CD4-positive, alpha-beta T cell (primary cell): ENCODE measurements around the gene STARD3. TPM values are rescaled to one million over a fixed set of nuclear protein-coding genes. Genes with fewer than 3 reads are reported as not detected.

ENCODE experiments used
- ATAC-seq: fragments of 200-7000 bp; cut with Tn5 transposase; one replicate; pipeline ENCODE4 v1.10.0; 2022; ENCODE audit warnings: mild to moderate bottlenecking; ENCODE audit not compliant: poor library complexity
- CTCF ChIA-PET: fragments of 350-600 bp; sonication (Branson Sonifier 250); formaldehyde crosslinking; loops from one replicate; lab custom pipeline; 2021; ENCODE audit warnings: antibody characterized with exemption, inconsistent platforms; lab: Charles Lee
- POLR2A ChIA-PET: fragments of 350-600 bp; sonication (Branson Sonifier 250); formaldehyde crosslinking; loops from one replicate; lab custom pipeline; 2021; ENCODE audit warnings: antibody characterized with exemption, inconsistent platforms; lab: Charles Lee
- DNase-seq, 14 experiments: peaks; one replicate each; pipeline ENCODE4 v3.0.0-alpha.2; 2013 to 2020; ENCODE audit warnings: mixed read lengths in 2 of 14
- H3K27ac ChIP-seq, 2 donors: one replicate each; pipeline versions ENCODE4 v1.5.1 to v1.7.0; 2013; ENCODE audit warnings: low read length in 2 of 2, low read depth in 1 of 2, mild to moderate bottlenecking in 1 of 2
- H3K27me3 ChIP-seq, 2 experiments: 1 replicate in 1 of 2; 2 replicates in 1 of 2; pipeline versions ENCODE4 v1.6.1 to v1.7.0; 2013; ENCODE audit warnings: low read length in 2 of 2, control low read depth in 1 of 2, mild to moderate bottlenecking in 1 of 2, moderate library complexity in 1 of 2; ENCODE audit not compliant: insufficient read depth in 2 of 2, control insufficient read depth in 1 of 2
- H3K36me3 ChIP-seq: one replicate; pipeline ENCODE4 v1.6.1; 2013; ENCODE audit warnings: low read length, control low read depth; ENCODE audit not compliant: insufficient read depth
- H3K4me1 ChIP-seq: one replicate; pipeline ENCODE4 v1.6.1; 2013; ENCODE audit warnings: low read length, control low read depth; ENCODE audit not compliant: insufficient read depth
- H3K4me3 ChIP-seq: one replicate; pipeline ENCODE4 v1.5.1; 2013; ENCODE audit warnings: mild to moderate bottlenecking, low read length, moderate library complexity
- H3K9me3 ChIP-seq, 2 experiments: 1 replicate in 1 of 2; 2 replicates in 1 of 2; pipeline versions ENCODE4 v1.6.1 to v1.7.0; 2013; ENCODE audit warnings: low read length in 2 of 2, mild to moderate bottlenecking in 2 of 2, control low read depth in 1 of 2, moderate library complexity in 1 of 2; ENCODE audit not compliant: control insufficient read depth in 1 of 2, insufficient read depth in 1 of 2
- H3K27ac Mint-ChIP-seq: one replicate; pipeline ENCODE4 v1.8.0; 2020; ENCODE audit warnings: mixed read lengths
- H3K27me3 Mint-ChIP-seq: one replicate; pipeline ENCODE4 v1.8.0; 2021; ENCODE audit warnings: mixed read lengths
- H3K36me3 Mint-ChIP-seq: one replicate; pipeline ENCODE4 v1.8.0; 2021; ENCODE audit warnings: low read depth, mixed read lengths
- H3K4me1 Mint-ChIP-seq: one replicate; pipeline ENCODE4 v1.8.0; 2021; ENCODE audit warnings: low read depth, mixed read lengths
- H3K4me3 Mint-ChIP-seq: one replicate; pipeline ENCODE4 v1.8.0; 2020; ENCODE audit warnings: mild to moderate bottlenecking, mixed read lengths
- H3K9me3 Mint-ChIP-seq: one replicate; pipeline ENCODE4 v1.8.0; 2020; ENCODE audit warnings: mixed read lengths
- intact Hi-C, 2 experiments: fragments of 100-400 bp; cut with DNase I in 1 of 2; cut with micrococcal nuclease in 1 of 2; formaldehyde crosslinking; loops; one replicate each; pipeline versions ENCODE4 v1.15.1 to v1.9.0; 2023 to 2025; cut with DNase I, micrococcal nuclease
- total RNA-seq, 174 experiments: library from RNA in 2 of 174; stranded (reverse) in 2 of 174; gene quantifications; one replicate each; pipeline ENCODE4 v1.2.3 and lab custom pipeline; 2021 to 2026
- TF ChIP-seq, protein P1 (sequence below): fragments of 200-600 bp; IDR thresholded peaks from one replicate; pipeline ENCODE4 v1.8.0; 2022; ENCODE audit warnings: antibody characterized with exemption, mild to moderate bottlenecking

The STARD3 gene
- total RNA-seq, 2 experiments from 2014 or later, result 96.5 to 99.9 TPM

DNA sequence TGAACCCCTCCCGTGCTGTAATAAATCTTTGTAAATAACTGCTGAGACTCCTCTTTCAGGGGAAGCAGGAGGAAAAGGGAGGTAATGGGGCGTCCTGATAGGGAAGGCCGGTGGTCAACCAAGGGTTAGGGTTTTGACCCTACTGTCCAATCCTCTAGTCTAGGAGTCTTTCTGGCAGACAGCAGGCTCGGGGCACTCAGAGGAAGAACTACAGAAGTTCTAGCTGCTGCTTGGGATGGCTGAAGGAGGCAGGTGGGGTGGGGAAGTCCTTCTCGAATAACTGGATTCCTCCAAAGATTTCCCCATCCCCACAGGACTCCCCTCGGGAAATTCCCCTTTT lies 387 bp upstream of the STARD3 start:
- intact Hi-C loops, result loop anchor here (2.0 to 10.0 kb wide), 5 partner anchors 14 to 344 kb away; partner anchors contain the start of genes PGAP3 (in 1 of the 2) and PSMD3 (in 1 of the 2)
- Mint-ChIP-seq H3K9me3 (no peaks in the 10 kb centered on the region), H3K27ac (peak overlapping the region; percentile 91), H3K27me3 (peaks cover 4% of the 10 kb centered on the region), H3K4me3 (peak overlapping the region; percentile 97), H3K36me3 (peaks cover 12% of the 10 kb centered on the region), H3K4me1 (peaks cover 69% of the 10 kb centered on the region)
- H3K9me3 ChIP-seq, result no peaks in the 10 kb centered on the region
- POLR2A ChIA-PET, result interaction anchor here (0.9 to 1.2 kb wide), 2 partner anchors 14 to 175 kb away, joined by 3 to 4 read pairs; partner anchors contain the start of gene CDK12
- no peak for DNase-seq
- peak; percentile 14 for ATAC-seq
- peak overlapping the region; percentile 94 for H3K4me3 ChIP-seq
- CTCF ChIA-PET, result interaction anchor here (2.8 to 4.7 kb wide), 2 partner anchors 14 to 18 kb away, joined by 17 to 58 read pairs; no protein-coding TSS in a partner anchor
- H3K27ac ChIP-seq, result peak overlapping the region; percentile 92 to 94
- H3K36me3 ChIP-seq, result no peaks in the 10 kb centered on the region
- peaks cover 0 to 3% of the 10 kb centered on the region in 2 experiments for H3K27me3 ChIP-seq
- TF ChIP-seq, protein P1, sequence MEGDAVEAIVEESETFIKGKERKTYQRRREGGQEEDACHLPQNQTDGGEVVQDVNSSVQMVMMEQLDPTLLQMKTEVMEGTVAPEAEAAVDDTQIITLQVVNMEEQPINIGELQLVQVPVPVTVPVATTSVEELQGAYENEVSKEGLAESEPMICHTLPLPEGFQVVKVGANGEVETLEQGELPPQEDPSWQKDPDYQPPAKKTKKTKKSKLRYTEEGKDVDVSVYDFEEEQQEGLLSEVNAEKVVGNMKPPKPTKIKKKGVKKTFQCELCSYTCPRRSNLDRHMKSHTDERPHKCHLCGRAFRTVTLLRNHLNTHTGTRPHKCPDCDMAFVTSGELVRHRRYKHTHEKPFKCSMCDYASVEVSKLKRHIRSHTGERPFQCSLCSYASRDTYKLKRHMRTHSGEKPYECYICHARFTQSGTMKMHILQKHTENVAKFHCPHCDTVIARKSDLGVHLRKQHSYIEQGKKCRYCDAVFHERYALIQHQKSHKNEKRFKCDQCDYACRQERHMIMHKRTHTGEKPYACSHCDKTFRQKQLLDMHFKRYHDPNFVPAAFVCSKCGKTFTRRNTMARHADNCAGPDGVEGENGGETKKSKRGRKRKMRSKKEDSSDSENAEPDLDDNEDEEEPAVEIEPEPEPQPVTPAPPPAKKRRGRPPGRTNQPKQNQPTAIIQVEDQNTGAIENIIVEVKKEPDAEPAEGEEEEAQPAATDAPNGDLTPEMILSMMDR, result no peak
- H3K4me1 ChIP-seq, result peaks cover 71% of the 10 kb centered on the region

DNA sequence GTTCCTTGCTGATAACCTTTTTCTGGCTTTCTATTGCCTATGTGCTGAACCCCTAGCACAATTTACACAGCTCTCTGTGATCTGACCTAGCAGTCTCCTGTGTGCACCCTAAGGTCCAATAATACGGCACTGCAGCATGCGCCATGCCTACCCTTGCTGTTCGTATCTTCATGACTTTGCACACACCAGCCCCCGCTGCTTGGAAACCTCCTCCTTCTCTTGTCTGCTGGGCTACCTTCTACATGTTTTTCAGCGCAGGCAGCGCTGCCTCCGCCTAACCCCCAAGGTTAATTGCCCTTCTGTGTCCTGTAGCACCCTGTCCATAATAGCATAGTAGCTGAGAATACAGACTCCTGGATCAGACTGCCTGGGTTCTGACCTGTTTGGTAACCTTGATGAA lies 1.4 kb downstream of the STARD3 start:
- Histone ChIP-seq H3K27ac (no peak overlapping the region), H3K9me3 (no peaks in the 10 kb centered on the region), H3K4me3 (peak overlapping the region; percentile 94), H3K27me3 (no peaks in the 10 kb centered on the region), H3K4me1 (peaks cover 87% of the 10 kb centered on the region), H3K36me3 (peaks cover 4% of the 10 kb centered on the region)
- H3K4me1 Mint-ChIP-seq, result peaks cover 80% of the 10 kb centered on the region
- no peaks in the 10 kb centered on the region for H3K27me3 Mint-ChIP-seq
- no peak for DNase-seq
- peak overlapping the region; percentile 97 for H3K4me3 Mint-ChIP-seq
- TF ChIP-seq, protein P1, result no peak
- peak overlapping the region; percentile 91 for H3K27ac Mint-ChIP-seq
- ATAC-seq, result no peak
- intact Hi-C loops, result loop anchor here (2.0 to 10.0 kb wide), 4 partner anchors 48 to 316 kb away; partner anchors contain the start of gene PGAP3 (in 1 of the 2)
- ChIA-PET CTCF (interaction anchor here (0.8 to 4.7 kb wide), 3 partner anchors 16 to 91 kb away, joined by 3 to 58 read pairs (median 17); no protein-coding TSS in a partner anchor), POLR2A (interaction anchor here (1.1 to 1.8 kb wide), 5 partner anchors 15 to 92 kb away, joined by 3 to 8 read pairs (median 4); partner anchors contain the start of gene MIEN1)
- H3K9me3 Mint-ChIP-seq, result no peaks in the 10 kb centered on the region
- peaks cover 16% of the 10 kb centered on the region for H3K36me3 Mint-ChIP-seq

DNA sequence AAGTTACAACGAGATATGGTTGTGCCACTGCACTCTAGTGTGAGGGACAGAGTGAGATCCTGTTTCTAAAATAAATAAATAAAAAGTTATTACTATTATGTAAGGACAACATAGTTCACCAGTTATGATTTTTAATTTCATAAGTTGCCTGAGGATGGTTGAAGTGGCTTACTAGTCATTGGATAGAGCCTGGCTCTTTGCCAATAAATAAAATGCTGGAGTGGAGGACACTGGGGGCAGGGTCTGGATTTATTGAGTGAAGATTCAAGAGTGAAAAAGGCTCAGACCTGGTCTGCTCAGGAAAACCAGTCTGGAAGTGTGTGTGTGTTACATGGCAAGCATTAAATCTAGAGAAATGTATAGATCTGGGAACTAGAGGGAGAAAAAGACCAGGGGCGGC lies 2.1 kb downstream of the STARD3 start:
- peaks cover 16% of the 10 kb centered on the region for H3K36me3 Mint-ChIP-seq
- Histone ChIP-seq H3K27ac (no peak overlapping the region), H3K9me3 (no peaks in the 10 kb centered on the region), H3K27me3 (no peaks in the 10 kb centered on the region), H3K4me3 (no peak overlapping the region), H3K36me3 (peaks cover 4% of the 10 kb centered on the region), H3K4me1 (peaks cover 94% of the 10 kb centered on the region)
- ChIA-PET CTCF (interaction anchor here (1.7 to 4.7 kb wide), 2 partner anchors 17 to 91 kb away, joined by 5 to 58 read pairs; partner anchors contain the start of gene MIEN1), POLR2A (interaction anchor here (0.8 to 1.8 kb wide), 3 partner anchors 15 to 48 kb away, joined by 3 to 8 read pairs (median 6); partner anchors contain the start of gene PGAP3)
- no peaks in the 10 kb centered on the region for H3K27me3 Mint-ChIP-seq
- H3K4me1 Mint-ChIP-seq, result peaks cover 87% of the 10 kb centered on the region
- intact Hi-C loops, result loop anchor here (2.0 to 10.0 kb wide), 4 partner anchors 48 to 316 kb away; partner anchors contain the start of gene PGAP3 (in 1 of the 2)
- no peak for DNase-seq
- peak overlapping the region; percentile 91 for H3K27ac Mint-ChIP-seq
- TF ChIP-seq, protein P1, result no peak
- no peaks in the 10 kb centered on the region for H3K9me3 Mint-ChIP-seq
- ATAC-seq, result no peak
- H3K4me3 Mint-ChIP-seq, result peak overlapping the region; percentile 97
